GM12878 (cell line): ENCODE measurements around the gene ARF3. TPM values are rescaled to one million over a fixed set of nuclear protein-coding genes. Genes with fewer than 3 reads are reported as not detected.

Source experiments
- ATAC-seq: fragments of 200-7000 bp; cut with Tn5 transposase; 3 replicates; pipeline ENCODE4 v1.9.1; 2020; ENCODE audit warnings: mild to moderate bottlenecking, moderate library complexity
- BruUV-seq: library from RNA; stranded (reverse); fragments of 400-500 nt; replicated peaks from 2 replicates; lab custom pipeline; 2021; lab: Mats Ljungman, UMichigan
- CTCF ChIA-PET: fragments of 300-600 bp; sonication (Branson Sonifier 250); formaldehyde crosslinking; extraction: SDS; loops from one replicate; lab custom pipeline; 2021; ENCODE audit warnings: inconsistent platforms; lab: Yijun Ruan, JAX
- POLR2A ChIA-PET: fragments of 350-600 bp; formaldehyde crosslinking; extraction: SDS; loops from one replicate; lab custom pipeline; 2021; ENCODE audit warnings: inconsistent platforms; lab: Charles Lee
- RAD21 ChIA-PET: fragments of 300-600 bp; sonication (Branson Sonifier 250); formaldehyde crosslinking; loops from one replicate; lab custom pipeline; 2023; ENCODE audit warnings: antibody characterized with exemption; ENCODE audit not compliant: unreplicated experiment; lab: Charles Lee
- SMC1A ChIA-PET: fragments of 300-600 bp; sonication (Branson Sonifier 250); formaldehyde crosslinking; loops from one replicate; lab custom pipeline; 2023; ENCODE audit not compliant: unreplicated experiment, uncharacterized antibody; lab: Charles Lee
- DNase-seq: peaks from one replicate; pipeline ENCODE4 v3.0.0-alpha.2; 2011; ENCODE audit warnings: low read depth, low spot score
- FAIRE-seq: peaks from 3 replicates; lab custom pipeline; 2011; peaks lifted over from hg19 to GRCh38; lab: Jason Lieb, UNC
- H2AFZ ChIP-seq: 2 replicates; pipeline ENCODE4 v1.6.0; 2011; ENCODE audit warnings: low read depth, low read length, control low read depth; ENCODE audit not compliant: control insufficient read depth
- H3K27ac ChIP-seq: 2 replicates; pipeline ENCODE4 v1.5.1; 2011; ENCODE audit warnings: control low read depth; ENCODE audit not compliant: control insufficient read depth, insufficient read depth
- H3K27me3 ChIP-seq, 2 experiments: replicated peaks in 1 of 2; 2 replicates each; pipeline versions ENCODE4 v1.6.0 to v1.6.1; 2011; ENCODE audit warnings: low read length in 1 of 2; ENCODE audit not compliant: control insufficient read depth in 2 of 2, insufficient read depth in 2 of 2
- H3K36me3 ChIP-seq, 2 experiments: 2 replicates each; pipeline ENCODE4 v1.5.1; 2011; ENCODE audit warnings: low read length in 1 of 2; ENCODE audit not compliant: control insufficient read depth in 2 of 2, insufficient read depth in 2 of 2
- H3K4me1 ChIP-seq: 2 replicates; pipeline ENCODE4 v1.6.1; 2011; ENCODE audit warnings: mild to moderate bottlenecking, low read length, moderate library complexity, mixed read lengths; ENCODE audit not compliant: control insufficient read depth, insufficient read depth
- H3K4me2 ChIP-seq: 2 replicates; pipeline ENCODE4 v1.6.0; 2011; ENCODE audit warnings: control low read depth; ENCODE audit not compliant: control insufficient read depth, insufficient read depth
- H3K4me3 ChIP-seq: fragments of 200-600 bp; sonication (generic); 2 replicates; pipeline ENCODE4 v1.5.1; 2016
- H3K79me2 ChIP-seq: 2 replicates; pipeline ENCODE4 v1.6.0; 2011; ENCODE audit warnings: low read length; ENCODE audit not compliant: control insufficient read depth, insufficient read depth
- H3K9ac ChIP-seq: 2 replicates; pipeline ENCODE4 v1.8.0; 2011; ENCODE audit warnings: low read length, control low read depth, mixed read lengths; ENCODE audit not compliant: control insufficient read depth, insufficient read depth
- H3K9me3 ChIP-seq: replicated peaks from 3 replicates; pipeline ENCODE4 v1.5.1; 2011; ENCODE audit warnings: mild to moderate bottlenecking, low read length; ENCODE audit not compliant: control insufficient read depth, insufficient read depth
- H4K20me1 ChIP-seq: 2 replicates; pipeline ENCODE4 v1.6.0; 2011; ENCODE audit not compliant: control insufficient read depth, insufficient read depth
- BHLHE40 ChIP-seq, 2 experiments: fragments of 450-650 bp in 1 of 2; IDR thresholded peaks; 2 replicates each; pipeline ENCODE4 v1.6.1; 2011 to 2017; ENCODE audit warnings: low read depth in 2 of 2, borderline replicate concordance in 1 of 2, improper control_type of control experiment in 1 of 2, low read length in 1 of 2, mild to moderate bottlenecking in 1 of 2
- HSF1 ChIP-seq: fragments of 150-350 bp; IDR thresholded peaks from 2 replicates; pipeline ENCODE4 v1.6.1; 2014; ENCODE audit warnings: mild to moderate bottlenecking, low read depth, low read length
- NBN ChIP-seq: fragments of 450-650 bp; IDR thresholded peaks from 2 replicates; pipeline ENCODE4 v1.6.1; 2016
- RB1 ChIP-seq: fragments of 450-650 bp; formaldehyde crosslinking; IDR thresholded peaks from 2 replicates; pipeline ENCODE4 v1.6.1; 2017; ENCODE audit warnings: mild to moderate bottlenecking, borderline replicate concordance
- REST ChIP-seq: IDR thresholded peaks from 2 replicates; pipeline ENCODE4 v1.6.1; 2012; ENCODE audit warnings: mild to moderate bottlenecking, low read depth, low read length
- SUPT20H ChIP-seq: IDR thresholded peaks from 2 replicates; pipeline ENCODE4 v1.6.1; 2011; ENCODE audit warnings: low read depth, mild to moderate bottlenecking, low read length, moderate library complexity, borderline replicate concordance; ENCODE audit not compliant: control insufficient read depth
- SUZ12 ChIP-seq: fragments of 200-600 bp; sonication (generic); IDR thresholded peaks from one replicate; pipeline ENCODE4 v1.6.1; 2018; ENCODE audit warnings: antibody characterized with exemption, mild to moderate bottlenecking; ENCODE audit not compliant: unreplicated experiment
- WGBS: methylation state at CpG from one replicate; pipeline ENCODE4 v1.1.6; 2016; ENCODE audit warnings: low lambda C conversion rate; ENCODE audit not compliant: insufficient replicate concordance, insufficient coverage; ENCODE audit errors: missing lambda C conversion rate; 5-methylcytosine and 5-hydroxymethylcytosine counted together
- in situ Hi-C: fragments of 300-500 bp; cut with MboI; formaldehyde crosslinking; loops from 9 replicates; pipeline ENCODE4 v1.14.3; 2018; ENCODE audit warnings: mixed read lengths
- intact Hi-C: fragments of 100-400 bp; cut with micrococcal nuclease; formaldehyde crosslinking; loops from one replicate; pipeline ENCODE4 v1.14.2; 2022; ENCODE audit not compliant: unreplicated experiment
- polyA plus RNA-seq, 11 experiments: library from polyadenylated mRNA; depleted of rRNA in 4 of 11; unstranded in 6 of 11; stranded (reverse) in 5 of 11; fragments of >200 nt; fragmentation: Nextera tagmentation in 4 of 11; fragmentation: Illumina TruSeq in 1 of 11; extraction: Ambion mirVana in 4 of 11; extraction: Trizol in 1 of 11; gene quantifications; 1 replicate in 1 of 11; 2 replicates in 10 of 11; pipeline versions ENCODE4 v1.2.1 to v1.2.3, GENCODE V29; 2011 to 2016; ENCODE audit warnings: inconsistent platforms in 2 of 11, missing spikeins in 2 of 11, low read depth in 1 of 11
- total RNA-seq, 4 experiments: library from RNA; depleted of rRNA in 3 of 4; stranded (reverse); fragments of >200 nt in 3 of 4; fragmentation: Illumina TruSeq in 1 of 4; extraction: Trizol in 1 of 4; gene quantifications; 2 replicates each; pipeline versions ENCODE4 v1.2.1 to v1.2.3, GENCODE V29; 2013 to 2021
- TF ChIP-seq, protein P1 (sequence below), 3 experiments: IDR thresholded peaks in 2 of 3; conservative IDR thresholded peaks in 1 of 3; 2 replicates each; pipeline ENCODE4 v1.5.1; 2011; ENCODE audit warnings: low read depth in 3 of 3, low read length in 3 of 3, mild to moderate bottlenecking in 3 of 3, control low read depth in 2 of 3, moderate library complexity in 2 of 3, inconsistent platforms in 1 of 3, mixed read lengths in 1 of 3; ENCODE audit not compliant: control insufficient read depth in 2 of 3, insufficient read depth in 1 of 3; ENCODE audit errors: extremely low read depth in 1 of 3
- TF ChIP-seq, protein P2 (sequence below): fragments of 450-650 bp; conservative IDR thresholded peaks from 2 replicates; pipeline ENCODE4 v1.6.1; 2017; ENCODE audit warnings: mild to moderate bottlenecking, moderate library complexity

The ARF3 gene
- total and polyA plus RNA-seq, 10 of the 15 experiments (the other 5 are each of a cell fraction or from before 2014, with no cell fraction given) = 8.7 to 263 (median 74.4) TPM

DNA sequence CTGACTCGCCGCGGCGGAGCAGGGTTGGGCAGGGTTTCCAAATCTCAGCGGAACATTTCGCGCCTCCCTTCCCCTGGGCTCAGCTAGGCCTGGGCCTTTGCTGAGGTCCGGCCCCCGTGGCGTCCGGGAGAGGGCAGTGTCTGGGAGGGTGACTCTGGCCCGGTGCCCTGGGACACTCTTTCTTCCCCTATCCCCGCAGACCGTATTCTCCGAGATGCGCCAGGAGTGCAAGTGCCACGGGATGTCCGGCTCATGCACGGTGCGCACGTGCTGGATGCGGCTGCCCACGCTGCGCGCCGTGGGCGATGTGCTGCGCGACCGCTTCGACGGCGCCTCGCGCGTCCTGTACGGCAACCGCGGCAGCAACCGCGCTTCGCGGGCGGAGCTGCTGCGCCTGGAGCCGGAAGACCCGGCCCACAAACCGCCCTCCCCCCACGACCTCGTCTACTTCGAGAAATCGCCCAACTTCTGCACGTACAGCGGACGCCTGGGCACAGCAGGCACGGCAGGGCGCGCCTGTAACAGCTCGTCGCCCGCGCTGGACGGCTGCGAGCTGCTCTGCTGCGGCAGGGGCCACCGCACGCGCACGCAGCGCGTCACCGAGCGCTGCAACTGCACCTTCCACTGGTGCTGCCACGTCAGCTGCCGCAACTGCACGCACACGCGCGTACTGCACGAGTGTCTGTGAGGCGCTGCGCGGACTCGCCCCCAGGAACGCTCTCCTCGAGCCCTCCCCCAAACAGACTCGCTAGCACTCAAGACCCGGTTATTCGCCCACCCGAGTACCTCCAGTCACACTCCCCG lies 23.9 kb upstream of the ARF3 start (continued):
- no peak for TF ChIP-seq REST

DNA sequence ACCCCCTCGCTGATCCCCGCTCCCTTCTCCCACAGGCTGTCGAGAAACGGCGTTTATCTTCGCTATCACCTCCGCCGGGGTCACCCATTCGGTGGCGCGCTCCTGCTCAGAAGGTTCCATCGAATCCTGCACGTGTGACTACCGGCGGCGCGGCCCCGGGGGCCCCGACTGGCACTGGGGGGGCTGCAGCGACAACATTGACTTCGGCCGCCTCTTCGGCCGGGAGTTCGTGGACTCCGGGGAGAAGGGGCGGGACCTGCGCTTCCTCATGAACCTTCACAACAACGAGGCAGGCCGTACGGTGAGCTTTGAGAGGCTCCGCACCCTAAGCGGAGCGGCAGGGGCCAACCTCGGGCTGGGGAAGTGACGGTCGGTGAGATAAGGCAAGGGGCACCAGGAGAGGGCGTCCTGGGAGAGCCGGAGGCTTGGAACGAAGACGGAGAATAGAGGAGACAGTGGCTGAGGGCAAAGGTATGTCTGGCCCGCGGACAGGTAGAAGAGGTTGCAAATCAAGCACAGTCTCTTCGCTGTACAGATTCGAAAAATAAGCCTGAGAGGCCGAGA lies 23.2 kb upstream of the ARF3 start:
- ChIA-PET RAD21 (interaction anchor here (1.0 to 3.4 kb wide), 6 partner anchors 8 to 128 kb away, joined by 3 to 22 read pairs (median 12); partner anchors contain the start of genes ARF3 and DDX23), SMC1A (interaction anchor here (1.0 to 1.9 kb wide), 4 partner anchors 8 to 128 kb away, joined by 3 to 9 read pairs (median 4); partner anchors contain the start of gene DDX23), POLR2A (interaction anchor here (1.5 kb wide), 1 partner anchor 23 kb away, joined by 5 read pairs; the partner anchor contains the start of gene ARF3), CTCF (interaction anchor here (0.7 to 9.5 kb wide), 14 partner anchors 8 to 127 kb away, joined by 3 to 106 read pairs (median 5); partner anchors contain the start of genes ARF3, FKBP11 and RND1)
- Histone ChIP-seq H3K9ac (no peak overlapping the region), H3K36me3 (no peaks in the 10 kb centered on the region), H3K9me3 (no peaks in the 10 kb centered on the region), H2AFZ (no peak overlapping the region), H3K4me2 (peak overlapping the region; percentile 36), H3K4me1 (peaks cover 34% of the 10 kb centered on the region), H3K4me3 (peak overlapping the region; percentile 61; the same call in 1 of the 2 replicates), H3K27ac (no peak overlapping the region), H3K79me2 (no peaks in the 10 kb centered on the region), H3K27me3 (peaks cover 26 to 41% of the 10 kb centered on the region in 2 experiments), H4K20me1 (no peaks in the 10 kb centered on the region; the same call in 1 of the 2 replicates)
- intact Hi-C loops = no loop called here
- ATAC-seq = no peak
- no TSS peak for BruUV-seq
- in situ Hi-C loops = no loop called here
- DNase-seq = no peak
- WGBS = 2% methylated on average over 46 of the region's 46 CpGs
- no peak for FAIRE-seq
- TF ChIP-seq, protein P1, sequence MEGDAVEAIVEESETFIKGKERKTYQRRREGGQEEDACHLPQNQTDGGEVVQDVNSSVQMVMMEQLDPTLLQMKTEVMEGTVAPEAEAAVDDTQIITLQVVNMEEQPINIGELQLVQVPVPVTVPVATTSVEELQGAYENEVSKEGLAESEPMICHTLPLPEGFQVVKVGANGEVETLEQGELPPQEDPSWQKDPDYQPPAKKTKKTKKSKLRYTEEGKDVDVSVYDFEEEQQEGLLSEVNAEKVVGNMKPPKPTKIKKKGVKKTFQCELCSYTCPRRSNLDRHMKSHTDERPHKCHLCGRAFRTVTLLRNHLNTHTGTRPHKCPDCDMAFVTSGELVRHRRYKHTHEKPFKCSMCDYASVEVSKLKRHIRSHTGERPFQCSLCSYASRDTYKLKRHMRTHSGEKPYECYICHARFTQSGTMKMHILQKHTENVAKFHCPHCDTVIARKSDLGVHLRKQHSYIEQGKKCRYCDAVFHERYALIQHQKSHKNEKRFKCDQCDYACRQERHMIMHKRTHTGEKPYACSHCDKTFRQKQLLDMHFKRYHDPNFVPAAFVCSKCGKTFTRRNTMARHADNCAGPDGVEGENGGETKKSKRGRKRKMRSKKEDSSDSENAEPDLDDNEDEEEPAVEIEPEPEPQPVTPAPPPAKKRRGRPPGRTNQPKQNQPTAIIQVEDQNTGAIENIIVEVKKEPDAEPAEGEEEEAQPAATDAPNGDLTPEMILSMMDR (IDR thresholded peaks at IDR 0.05 in 2 of 3, conservative IDR thresholded peaks at IDR 0.05 in 1 of 3; ENCODE audit: control insufficient read depth in 2 of 3, extremely low read depth in 1 of 3, insufficient read depth in 1 of 3, low read depth in 3 of 3, low read length in 3 of 3) = peak in 1 of 3 experiments; percentile 8; a peak in 1 of 6 replicates
- TF ChIP-seq HSF1 = no peak
- TF ChIP-seq BHLHE40 (IDR thresholded peaks at IDR 0.05; ENCODE audit: borderline replicate concordance in 1 of 2, low read depth in 2 of 2, low read length in 1 of 2) = peak; percentile 11 to 51; a peak in 1 of 4 replicates
- TF ChIP-seq, protein P2, sequence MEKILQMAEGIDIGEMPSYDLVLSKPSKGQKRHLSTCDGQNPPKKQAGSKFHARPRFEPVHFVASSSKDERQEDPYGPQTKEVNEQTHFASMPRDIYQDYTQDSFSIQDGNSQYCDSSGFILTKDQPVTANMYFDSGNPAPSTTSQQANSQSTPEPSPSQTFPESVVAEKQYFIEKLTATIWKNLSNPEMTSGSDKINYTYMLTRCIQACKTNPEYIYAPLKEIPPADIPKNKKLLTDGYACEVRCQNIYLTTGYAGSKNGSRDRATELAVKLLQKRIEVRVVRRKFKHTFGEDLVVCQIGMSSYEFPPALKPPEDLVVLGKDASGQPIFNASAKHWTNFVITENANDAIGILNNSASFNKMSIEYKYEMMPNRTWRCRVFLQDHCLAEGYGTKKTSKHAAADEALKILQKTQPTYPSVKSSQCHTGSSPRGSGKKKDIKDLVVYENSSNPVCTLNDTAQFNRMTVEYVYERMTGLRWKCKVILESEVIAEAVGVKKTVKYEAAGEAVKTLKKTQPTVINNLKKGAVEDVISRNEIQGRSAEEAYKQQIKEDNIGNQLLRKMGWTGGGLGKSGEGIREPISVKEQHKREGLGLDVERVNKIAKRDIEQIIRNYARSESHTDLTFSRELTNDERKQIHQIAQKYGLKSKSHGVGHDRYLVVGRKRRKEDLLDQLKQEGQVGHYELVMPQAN = no peak
- peak; percentile 89 for TF ChIP-seq SUZ12
- no peak for TF ChIP-seq RB1
- TF ChIP-seq SUPT20H = no peak
- no peak for TF ChIP-seq NBN
